Measurements from ENCODE around the gene PTPRA. TPM values are rescaled to one million over a fixed set of nuclear protein-coding genes. Genes with fewer than 3 reads are reported as not detected.
A peak's percentile ranks its signal among the peaks of the same experiment; 100 is the strongest.

PTPRA gene
- total and polyA plus RNA-seq, 2 of the 4 experiments (the other 2 are of a cell fraction): 35.0 to 50.0 TPM

GRCh38 chr20:3014662-3015061 is 141.4 kb downstream of the PTPRA start:
- no peak overlapping the region for H2BK120ac ChIP-seq (ENCODE audit: low read depth, low read length)
- H3K9me1 ChIP-seq (ENCODE audit: insufficient read depth, low read length): peaks cover 13% of the 10 kb centered on the region
- H3K27ac ChIP-seq (ENCODE audit: insufficient read depth, low read length): no peak overlapping the region
- H3K56ac ChIP-seq (ENCODE audit: extremely low read depth, insufficient read depth, low read length): no peak overlapping the region
- POLR2A ChIA-PET (ENCODE audit: unreplicated experiment): no interaction called here
- no peak overlapping the region for H4K5ac ChIP-seq (ENCODE audit: low read depth, low read length)
- CTCF ChIA-PET: interaction anchor here (0.6 to 1.1 kb wide), 3 partner anchors 19 to 39 kb away, joined by 3 read pairs; no protein-coding TSS in a partner anchor
- dilution Hi-C loops (cut with HindIII; ENCODE audit: low sequenced_read_pairs, unreplicated experiment) (no loop called here), intact Hi-C loops (cut with micrococcal nuclease) (no loop called here), in situ Hi-C loops (cut with MboI; ENCODE audit: low sequenced_read_pairs) (no loop called here)
- H2AFZ ChIP-seq (replicated peaks; ENCODE audit: low read length, poor library complexity): no peak overlapping the region
- no peak overlapping the region for H2AK5ac ChIP-seq (ENCODE audit: low read depth, low read length)
- no peak overlapping the region for H2BK15ac ChIP-seq (ENCODE audit: low read depth, low read length)
- no peak for ATAC-seq (ENCODE audit: low read depth)
- H4K20me1 ChIP-seq (ENCODE audit: insufficient read depth, low read length): peaks cover 13% of the 10 kb centered on the region; the same call in 1 of the 2 replicates
- no peak overlapping the region for H4K8ac ChIP-seq (ENCODE audit: low read depth in 2 of 2, low read length in 2 of 2)
- no peak overlapping the region for H3K4me3 ChIP-seq (ENCODE audit: insufficient read depth, low read depth, low read length)
- no peak overlapping the region for H2BK20ac ChIP-seq (ENCODE audit: low read depth, low read length)
- no peak for TF ChIP-seq RAD21 (IDR thresholded peaks at IDR 0.05; ENCODE audit: low read length)
- TF ChIP-seq CTCF (conservative IDR thresholded peaks at IDR 0.05; ENCODE audit: low read depth, low read length): no peak
- TF ChIP-seq USF2 (IDR thresholded peaks at IDR 0.05; ENCODE audit: low read depth, low read length): no peak
- no peak for TF ChIP-seq ELK1 (IDR thresholded peaks at IDR 0.05; ENCODE audit: borderline replicate concordance, low read depth, low read length)
- TF ChIP-seq POLR2A (IDR thresholded peaks at IDR 0.05; ENCODE audit: low read depth, low read length): no peak
- no peak for TF ChIP-seq NFE2L2 (IDR thresholded peaks at IDR 0.05; ENCODE audit: low read depth, low read length)
- no peak overlapping the region for H2BK5ac ChIP-seq (ENCODE audit: low read depth, low read length, poor library complexity, severe bottlenecking)
- no peak overlapping the region for H3K23ac ChIP-seq (ENCODE audit: low read depth, low read length)
- DNase-seq: peak; percentile 5
- H2AK9ac ChIP-seq (replicated peaks; ENCODE audit: low read depth, low read length, poor library complexity): no peak overlapping the region
- H3K14ac ChIP-seq (replicated peaks; ENCODE audit: low read depth, low read length): no peak overlapping the region
- no peaks in the 10 kb centered on the region for H3K27me3 ChIP-seq (ENCODE audit: control insufficient read depth, insufficient read depth, low read length)
- no peak overlapping the region for H3K9ac ChIP-seq (ENCODE audit: low read depth, low read length)
- 0 out of 4 replicates have a peak, but pooled peaks cover 0 to 9% of the 10 kb centered on the region in 2 experiments for H3K79me1 ChIP-seq (ENCODE audit: low read depth in 1 of 2, low read length in 2 of 2)
- no peaks in the 10 kb centered on the region for H3K9me3 ChIP-seq (ENCODE audit: control insufficient read depth, insufficient read depth, low read length)
- H3K18ac ChIP-seq (ENCODE audit: low read depth, low read length): no peak overlapping the region
- no TSS peak for BruUV-seq (replicated peaks)
- WGBS, 2 experiments (ENCODE audit: extremely low coverage in 2 of 2, insufficient read length in 1 of 2): 80% methylated on average over 1 of the region's 3 CpGs; no CpG with 5 or more reads in 1 of the 2 experiments
- peaks cover 8% of the 10 kb centered on the region for H3K4me1 ChIP-seq (ENCODE audit: control insufficient read depth, insufficient read depth, low read length)
- peaks cover 18% of the 10 kb centered on the region for H3K36me3 ChIP-seq (ENCODE audit: control insufficient read depth, insufficient read depth, low read length)
- no peak overlapping the region for H4K91ac ChIP-seq (ENCODE audit: insufficient read depth, low read depth, low read length)
- H3K4me2 ChIP-seq (ENCODE audit: low read depth, low read length): no peak overlapping the region
- no peak overlapping the region for H3K4ac ChIP-seq (ENCODE audit: low read depth, low read length)

All from IMR-90 (cell line).